ENCODE measurements around the gene A2M.
A peak's percentile ranks its signal among the peaks of the same experiment; 100 is the strongest.

The A2M gene

DNA sequence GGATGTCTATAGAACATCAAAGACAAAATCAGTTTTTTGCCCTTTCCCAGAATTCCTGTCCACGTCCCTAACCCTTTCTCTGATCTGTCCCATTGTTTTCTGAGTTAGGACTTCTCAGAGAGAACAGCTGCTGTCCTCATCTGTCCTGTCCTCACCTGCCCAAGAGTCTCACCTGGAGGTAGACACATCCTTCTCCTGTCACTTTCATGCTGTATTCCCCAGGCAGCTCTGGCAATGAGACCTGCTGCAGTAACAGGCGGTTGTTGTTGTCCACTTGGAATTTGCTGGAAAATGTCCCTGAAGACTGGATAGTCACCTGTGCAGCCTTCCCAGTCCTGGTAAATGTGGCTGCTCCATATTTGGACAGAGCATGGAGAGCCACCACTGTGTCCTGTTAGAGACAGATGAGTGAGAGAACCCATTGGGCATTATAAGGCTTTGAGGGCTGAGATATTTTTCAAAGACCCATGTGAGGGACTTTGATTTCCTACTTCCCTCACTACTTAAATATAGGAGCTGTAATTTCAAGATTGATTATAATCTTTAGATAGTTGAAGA lies 43.2 kb downstream of the A2M start:
- no peak for DNase-seq (ENCODE audit: low spot score)

DNA sequence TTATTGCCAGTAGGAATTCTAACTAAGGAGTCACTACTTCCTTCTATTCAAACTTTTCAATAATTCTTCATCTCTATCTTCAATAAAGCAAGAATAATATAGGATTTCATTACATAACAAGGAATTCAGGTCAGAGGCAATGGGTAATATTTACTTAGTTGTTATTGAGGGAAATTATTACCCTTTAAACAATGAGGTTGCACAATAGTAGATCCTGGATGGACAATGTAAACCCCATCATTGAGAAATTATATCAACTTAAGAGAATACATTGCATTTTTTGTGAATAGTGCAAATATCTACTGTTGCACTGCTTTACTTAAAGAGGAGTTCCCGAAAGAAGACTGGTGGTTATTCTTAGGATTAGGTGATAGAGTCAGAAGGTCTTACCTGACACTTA lies 43.8 kb downstream of the A2M start:
- no peak for DNase-seq (ENCODE audit: low spot score)

DNA sequence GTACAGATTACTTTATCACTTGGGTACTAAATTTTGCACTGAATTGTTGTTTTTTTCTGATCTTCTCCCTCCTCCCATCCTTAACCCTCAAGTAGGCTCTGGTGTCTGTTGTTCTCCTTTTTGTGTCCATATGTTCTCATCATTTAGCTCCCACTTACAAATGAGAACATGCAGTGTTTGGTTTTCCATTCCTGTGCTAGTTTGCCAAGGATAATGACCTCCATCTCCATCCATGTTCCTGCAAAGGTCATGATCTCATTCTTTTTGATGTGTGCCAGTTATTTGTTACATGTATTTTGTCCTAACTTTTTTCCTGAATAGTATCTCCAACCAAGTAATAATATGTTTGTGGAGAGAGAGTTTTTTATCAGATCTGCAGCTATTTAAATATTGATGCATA lies 44.2 kb downstream of the A2M start:
- DNase-seq (ENCODE audit: low spot score), result no peak

DNA sequence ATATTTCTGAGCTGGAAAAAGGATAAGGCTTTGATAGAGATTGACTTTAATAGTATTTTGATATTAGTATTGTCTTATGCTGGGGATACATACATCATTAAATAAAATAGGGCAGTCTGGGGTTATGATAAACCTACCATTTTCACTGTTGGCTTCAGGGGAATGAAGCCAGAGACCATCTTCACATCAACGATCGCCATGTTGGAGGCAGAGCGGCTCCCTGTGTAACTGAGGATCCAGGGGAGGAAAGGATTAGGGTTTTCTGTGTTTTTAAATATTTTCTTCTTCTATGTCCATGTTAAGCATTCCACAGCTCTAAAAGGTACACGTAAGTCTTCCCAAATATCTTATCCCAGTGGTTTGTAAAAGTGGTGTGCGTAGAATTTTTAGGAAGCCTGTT lies 45.4 kb downstream of the A2M start:
- DNase-seq (ENCODE audit: low spot score), result no peak

DNA sequence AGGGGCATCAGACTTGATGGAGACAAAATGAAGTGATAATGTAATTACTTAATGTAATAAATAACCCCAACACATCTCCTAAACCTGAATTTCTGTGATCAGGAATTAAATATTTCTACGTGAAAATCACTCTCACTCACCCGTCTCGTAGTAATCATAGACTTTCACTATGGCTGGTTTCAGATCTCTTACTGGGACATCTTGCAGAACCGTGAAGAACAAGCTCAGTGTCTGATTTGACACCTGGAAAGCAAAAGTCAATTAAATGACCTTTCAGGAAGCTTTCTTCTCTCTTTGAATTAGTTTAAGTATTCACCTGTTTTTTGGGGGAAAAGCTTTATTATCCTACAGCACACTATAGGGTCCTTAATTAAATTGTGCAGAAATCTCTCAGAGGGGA lies 47.1 kb downstream of the A2M start:
- DNase-seq (ENCODE audit: low spot score), result no peak

DNA sequence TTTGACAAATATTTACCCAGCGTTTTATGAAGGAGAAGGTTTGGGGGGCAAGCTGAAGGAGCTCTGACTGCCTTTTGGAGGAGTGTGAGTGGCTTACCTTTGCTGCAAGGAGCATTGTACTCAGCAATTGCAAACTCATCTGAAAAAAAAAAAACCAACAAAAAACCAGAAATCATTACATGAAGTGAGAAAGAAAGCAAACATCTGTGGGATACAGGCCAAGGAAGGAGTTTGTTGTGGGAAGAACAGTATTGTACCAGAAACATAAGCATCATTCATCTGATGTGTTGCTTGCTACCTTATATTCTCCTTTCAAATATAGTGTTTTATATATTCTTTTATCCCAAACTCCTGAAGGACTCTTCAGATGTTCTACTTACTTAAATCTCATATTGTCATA lies 47.6 kb downstream of the A2M start:
- no peak for DNase-seq (ENCODE audit: low spot score)

DNA sequence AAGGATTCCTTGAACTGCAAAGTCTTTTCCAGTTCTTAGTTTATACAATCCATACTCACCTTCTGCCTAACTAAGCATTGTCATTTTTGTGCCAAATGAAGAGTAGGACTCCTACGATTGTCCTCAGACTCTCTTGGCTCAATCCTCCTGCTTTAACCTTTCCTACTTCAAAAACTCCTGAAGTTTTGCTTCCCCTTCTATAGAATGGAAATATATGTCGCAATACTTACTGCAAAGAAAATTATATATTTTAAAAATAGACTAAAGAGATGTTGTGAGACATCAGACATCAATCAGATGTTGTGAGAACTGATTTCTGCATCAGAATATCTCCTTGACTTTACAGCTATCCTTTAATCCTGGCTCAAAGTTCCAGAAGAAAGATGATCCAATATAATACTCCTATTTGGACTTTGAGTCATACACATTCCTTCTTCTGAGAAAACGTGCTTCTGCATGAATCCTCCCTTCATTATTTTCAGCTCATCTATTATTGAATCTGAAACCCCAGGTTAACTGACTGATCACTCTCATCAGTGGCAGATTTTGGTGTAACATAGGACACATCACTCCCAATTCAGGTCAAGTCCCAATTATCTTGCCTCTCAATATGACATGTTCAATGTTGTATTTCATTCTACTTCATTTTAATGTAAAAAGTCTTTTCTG lies 48.8 kb downstream of the A2M start:
- no peak for DNase-seq (ENCODE audit: low spot score)

DNA sequence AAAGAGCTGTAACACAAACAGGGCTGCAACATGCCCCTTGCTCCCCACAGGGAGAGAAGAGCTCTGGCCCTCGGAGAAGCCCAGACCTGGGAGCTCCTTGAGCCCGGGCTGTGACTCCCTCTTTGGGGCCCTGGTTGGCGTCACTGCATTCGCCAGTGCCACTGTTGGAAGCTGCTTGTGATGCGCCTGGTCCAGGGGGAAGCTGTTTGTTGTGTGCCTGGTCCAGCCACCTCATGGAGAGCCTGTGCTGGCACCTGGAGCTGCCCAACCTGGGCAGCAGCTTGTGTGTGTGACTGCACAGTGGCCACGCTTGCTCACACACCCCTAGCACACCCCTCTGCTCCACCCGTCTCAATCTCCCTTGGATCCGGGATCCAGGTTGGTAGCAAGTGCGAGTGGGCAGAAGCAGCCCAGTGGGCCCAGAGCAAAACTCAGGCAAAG lies 49.5 kb downstream of the A2M start:
- no peak for DNase-seq (ENCODE audit: low spot score)

DNA sequence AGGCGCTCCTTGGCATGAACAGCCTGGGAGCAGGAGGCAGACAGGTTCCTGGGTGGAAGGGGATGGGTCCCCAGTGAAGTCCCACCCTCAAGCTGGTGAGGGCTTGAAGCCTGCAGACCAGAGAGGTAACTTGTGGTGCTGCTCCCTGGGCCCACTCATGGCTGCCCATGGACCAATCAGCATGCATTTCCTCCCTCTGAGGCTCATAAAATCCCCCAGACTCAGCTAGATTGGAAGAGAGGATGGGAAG lies 50.2 kb downstream of the A2M start:
- no peak for DNase-seq (ENCODE audit: low spot score)

DNA sequence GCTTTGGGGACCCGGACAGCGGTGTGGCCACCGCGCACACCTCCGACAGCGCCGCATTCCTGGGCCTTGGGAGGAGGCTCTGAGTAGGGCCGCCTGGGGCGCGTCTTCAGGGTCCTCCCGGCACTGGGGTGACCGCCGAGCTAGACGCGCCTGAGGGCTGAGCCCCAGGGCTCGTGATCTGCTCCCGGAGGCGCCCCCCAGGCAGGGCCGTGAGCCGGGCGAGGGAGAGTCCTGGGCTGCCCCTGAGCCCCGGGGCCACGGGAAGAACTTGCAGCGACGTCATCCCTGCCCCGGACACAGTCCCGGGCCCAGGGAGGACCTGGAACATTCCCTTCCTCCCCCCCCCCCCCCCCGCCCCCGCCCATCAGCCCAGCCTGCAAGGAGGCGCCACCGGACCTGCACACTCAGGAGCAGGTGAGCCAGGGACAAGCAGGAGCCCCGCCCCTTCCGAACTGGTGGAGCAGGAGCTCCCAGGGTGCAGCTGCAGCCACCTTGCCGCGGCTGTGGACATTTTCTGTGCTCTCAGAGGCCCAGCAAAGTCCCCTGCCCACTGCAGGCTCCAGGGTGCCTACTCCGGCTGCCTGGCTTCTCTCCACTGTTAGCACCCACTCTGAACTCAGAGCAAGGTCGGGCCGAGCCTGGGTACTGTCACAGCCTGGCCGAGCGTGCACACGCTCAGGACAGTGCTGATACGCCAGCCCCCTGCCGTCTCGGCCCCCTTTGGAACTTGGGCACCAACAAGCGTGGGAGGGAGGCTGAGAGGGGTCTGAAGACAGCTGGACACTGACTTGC lies 50.7 kb downstream of the A2M start:
- peak; percentile 76 for DNase-seq (ENCODE audit: low spot score)

DNA sequence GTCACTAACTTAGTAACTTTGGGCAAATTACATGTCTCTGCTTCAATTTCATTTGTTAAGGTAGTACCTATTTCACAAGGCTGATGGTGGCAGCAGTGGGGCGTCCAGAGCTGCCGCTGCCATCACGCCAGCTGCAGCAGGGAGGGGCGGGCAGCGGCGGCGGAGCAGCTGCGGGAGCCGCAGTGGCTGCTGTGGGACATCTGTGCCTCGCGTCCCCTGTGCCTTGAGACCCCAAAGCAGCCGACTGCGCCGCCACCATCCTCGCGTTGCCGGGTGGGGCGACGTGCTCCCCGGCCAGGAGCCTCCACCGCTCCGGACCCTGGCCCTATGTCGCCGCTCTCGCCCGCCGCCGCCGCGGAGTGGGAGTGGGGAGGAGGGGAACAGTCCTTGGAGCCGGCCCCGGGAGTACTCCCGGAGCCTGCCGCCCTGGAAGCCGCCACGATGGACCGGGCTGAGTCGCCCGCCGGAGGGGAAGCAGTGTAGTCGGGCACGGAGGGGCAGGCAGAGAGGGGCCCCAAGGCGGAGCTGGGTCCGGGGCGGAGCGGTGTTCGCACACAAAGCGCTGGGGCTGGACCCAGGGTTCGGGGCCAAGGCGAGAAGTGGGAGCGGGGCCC lies 51.4 kb downstream of the A2M start:
- DNase-seq (ENCODE audit: low spot score), result peak; percentile 38

DNA sequence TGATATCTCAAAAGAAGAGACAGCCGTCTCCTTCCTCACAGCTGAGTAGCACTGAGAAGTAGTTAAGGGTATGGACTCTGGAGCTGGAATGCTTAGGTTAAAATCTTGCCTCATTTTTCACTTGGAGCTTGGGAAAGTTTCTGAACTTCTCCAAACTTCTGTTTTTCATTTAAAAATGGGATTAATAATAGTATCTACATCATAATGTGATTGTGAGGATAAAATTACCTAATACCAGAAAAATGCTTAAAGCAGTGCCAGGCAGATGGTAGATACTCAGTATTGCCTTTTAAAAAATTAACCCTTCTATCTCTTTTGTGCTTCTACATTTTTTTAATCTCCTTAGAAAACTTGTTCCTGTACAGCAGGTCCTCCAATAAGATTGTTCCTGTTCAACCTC lies 63.1 kb downstream of the A2M start:
- DNase-seq (ENCODE audit: low spot score), result no peak

DNA sequence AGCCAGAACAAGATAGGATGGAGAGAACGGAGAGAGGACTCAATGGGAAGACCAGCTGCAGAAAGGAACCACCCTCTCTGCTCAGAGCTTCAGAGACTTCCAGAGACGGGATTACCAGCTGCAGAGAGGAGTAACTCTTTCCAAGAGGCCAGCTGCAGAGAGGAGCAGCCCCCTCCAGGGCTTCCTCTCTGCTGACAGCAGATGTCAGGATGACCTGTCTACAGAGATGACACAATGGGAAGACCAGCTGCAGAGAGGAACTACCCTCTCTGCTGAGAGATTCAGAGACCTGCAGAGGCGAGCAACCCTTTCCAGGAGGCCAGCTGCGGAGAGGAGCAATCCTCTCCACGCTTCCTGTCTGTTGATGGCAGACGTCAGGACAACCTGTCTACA lies 64.6 kb downstream of the A2M start:
- no peak for DNase-seq (ENCODE audit: low spot score)

DNA sequence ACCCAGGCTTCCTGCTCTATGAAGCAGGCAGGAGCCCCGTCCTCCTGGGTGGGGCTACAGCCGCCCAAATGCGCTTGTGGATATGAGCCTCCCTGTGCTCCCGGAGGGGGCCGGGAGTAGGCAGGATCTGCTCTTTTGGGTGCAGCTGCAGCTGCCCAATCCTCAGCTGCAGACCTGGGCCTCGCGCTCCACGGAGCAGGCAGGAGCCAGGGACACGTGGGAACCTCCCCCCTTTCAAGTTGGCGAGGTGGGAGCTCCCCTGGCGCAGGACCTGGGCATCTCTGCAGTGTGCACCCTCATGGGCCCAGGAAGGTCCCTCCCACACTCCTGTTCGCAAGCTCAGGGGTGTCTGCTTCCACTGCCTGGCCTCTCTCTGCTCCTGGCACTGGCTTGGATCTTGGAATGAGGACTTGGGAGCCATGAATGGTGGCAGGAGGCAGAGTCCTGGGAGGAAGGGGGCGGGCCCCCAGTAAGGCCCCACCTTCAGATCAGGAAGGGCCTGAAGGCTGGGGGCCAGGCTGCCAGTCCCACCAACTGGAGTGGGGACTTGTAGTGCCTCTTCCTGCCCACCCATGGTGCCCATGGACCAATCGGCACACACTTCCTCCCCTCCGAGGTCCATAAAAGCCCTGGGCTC lies 65.1 kb downstream of the A2M start:
- DNase-seq (ENCODE audit: low spot score), result no peak

DNA sequence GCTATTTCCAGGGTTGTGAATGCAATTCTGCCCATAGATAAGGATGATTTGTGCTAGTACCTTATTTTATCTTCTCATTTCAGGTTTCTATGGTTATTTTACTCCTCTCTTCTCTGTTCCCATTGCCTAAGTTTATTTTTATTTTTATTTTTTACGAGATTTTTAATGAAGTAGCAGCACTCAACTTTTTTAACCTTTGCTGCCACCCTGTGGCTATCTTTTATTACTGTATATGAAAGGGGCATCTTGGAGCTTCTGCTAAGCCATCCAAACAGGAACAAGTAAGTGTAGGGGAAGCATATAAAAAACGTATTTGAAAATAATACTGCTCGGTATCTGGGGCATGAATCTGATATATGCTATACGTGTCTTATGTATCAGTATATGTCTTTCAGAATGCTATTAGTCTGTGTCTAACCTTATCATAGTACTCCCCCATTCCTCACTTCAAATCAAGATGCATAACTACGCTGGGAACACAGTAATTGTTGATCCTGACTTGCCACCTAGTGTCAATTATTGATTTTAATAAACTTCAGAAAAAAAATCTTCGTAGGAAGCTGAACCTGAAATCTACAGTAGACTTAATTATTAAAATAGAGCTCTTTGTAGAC lies 66.1 kb downstream of the A2M start:
- peak; percentile 62 for DNase-seq (ENCODE audit: low spot score)

DNA sequence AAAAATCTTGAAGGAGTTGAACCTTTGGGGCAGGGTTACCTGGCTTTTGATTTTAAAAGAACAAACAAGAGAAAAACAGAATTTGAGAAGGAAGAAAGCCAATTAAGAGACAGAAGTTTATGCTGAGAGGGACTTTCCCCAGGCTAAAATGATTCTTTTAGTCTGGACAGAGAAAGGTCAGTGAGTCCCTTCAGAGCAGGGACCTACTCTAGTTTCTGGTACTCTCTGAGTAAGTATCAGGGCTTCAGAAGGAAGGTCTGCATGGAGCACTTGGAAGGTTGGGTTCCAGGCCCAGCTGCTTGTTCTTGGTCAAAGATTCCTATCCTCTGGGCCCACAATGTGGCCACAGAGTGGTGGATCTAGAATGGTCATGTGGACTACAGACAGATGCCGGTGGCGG lies 66.8 kb downstream of the A2M start:
- DNase-seq (ENCODE audit: low spot score), result no peak

DNA sequence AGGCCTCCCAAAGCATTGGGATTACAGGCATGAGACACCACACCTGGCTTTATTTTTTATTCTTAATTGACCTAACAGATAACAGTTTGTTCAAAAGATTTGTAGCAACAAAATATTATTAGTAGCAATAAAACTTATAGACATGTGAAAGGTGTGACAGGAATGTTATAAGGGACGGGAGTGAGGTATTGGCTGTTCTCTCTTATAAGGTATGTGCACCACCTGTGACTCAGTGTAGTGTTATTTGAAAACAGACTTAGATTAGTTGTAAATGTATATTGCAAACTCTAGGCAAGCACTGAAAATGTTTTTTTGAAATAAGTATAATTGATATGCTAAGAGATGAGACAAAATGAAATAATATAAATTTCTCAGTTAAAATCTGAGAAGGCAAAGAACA lies 68.6 kb downstream of the A2M start:
- DNase-seq (ENCODE audit: low spot score), result no peak

DNA sequence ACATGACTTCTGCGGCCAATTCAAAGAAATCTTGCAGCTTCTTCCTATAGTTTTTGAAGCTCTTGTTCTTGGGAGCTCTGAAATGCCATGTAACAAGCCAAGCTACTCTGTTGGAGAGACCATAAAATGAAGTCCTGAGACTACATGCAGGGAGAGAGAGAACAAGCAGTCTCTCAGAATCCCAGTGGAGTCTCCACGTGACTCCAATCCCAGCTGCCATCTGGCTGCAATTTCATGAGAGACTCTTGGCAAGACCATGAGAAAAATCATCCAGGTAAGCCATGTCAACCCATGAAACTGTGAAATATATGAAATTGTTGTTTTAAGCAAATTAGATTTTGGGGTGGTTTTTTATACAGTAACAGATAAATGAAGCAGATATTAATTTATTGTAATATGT lies 72.0 kb downstream of the A2M start:
- DNase-seq (ENCODE audit: low spot score), result peak; percentile 88

DNA sequence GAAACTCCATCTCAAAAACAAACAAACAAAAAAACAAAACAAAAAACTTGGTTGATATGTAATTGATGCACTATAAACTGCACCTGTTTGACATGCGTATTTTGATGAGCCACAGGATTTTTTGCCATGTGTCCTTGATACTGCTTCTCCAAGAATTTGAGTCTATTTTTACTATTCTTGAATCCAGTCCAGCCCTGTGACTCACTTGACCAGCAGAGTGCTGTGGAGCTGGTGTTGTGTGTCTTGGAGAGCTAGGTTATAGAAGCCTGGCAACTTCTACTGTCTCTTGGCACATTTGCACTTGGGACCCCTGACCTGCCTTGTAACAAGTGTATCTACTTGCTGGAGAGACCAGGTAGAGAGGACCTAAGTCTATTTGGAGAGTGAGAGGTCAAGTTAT lies 74.4 kb downstream of the A2M start:
- peak; percentile 34 for DNase-seq (ENCODE audit: low spot score)

DNA sequence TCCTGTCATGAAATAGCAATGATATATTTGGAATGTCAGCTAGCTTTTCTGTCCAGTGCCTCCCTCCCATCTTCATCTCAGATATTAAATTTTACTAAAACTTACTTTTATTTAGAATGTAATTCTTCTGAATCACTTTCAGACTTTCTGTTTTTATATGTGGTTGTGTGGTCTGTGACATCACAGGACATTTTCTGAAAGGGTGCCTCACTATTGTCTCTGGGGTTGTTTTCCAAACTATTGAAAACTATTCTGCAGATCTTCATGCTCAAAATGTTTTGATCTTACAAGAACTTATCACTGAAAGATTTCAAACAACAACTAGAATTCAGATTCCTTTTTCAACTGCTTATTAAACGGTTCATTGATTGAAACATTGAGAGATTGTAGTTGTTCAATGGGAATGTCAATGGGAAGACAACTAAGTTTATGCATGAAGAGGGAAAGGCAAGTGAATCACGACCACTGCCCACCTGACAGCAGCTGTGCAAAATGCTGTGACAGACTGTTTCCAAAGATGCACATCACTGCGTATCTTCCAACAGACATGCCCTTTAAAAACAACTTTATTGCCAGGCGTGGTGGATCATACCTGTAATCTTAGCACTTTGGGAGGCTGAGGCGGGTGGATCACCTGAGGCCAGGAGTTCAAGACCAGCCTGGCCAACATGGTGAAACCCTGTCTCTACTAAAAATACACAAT lies 75.1 kb downstream of the A2M start:
- no peak for DNase-seq (ENCODE audit: low spot score)

DNA sequence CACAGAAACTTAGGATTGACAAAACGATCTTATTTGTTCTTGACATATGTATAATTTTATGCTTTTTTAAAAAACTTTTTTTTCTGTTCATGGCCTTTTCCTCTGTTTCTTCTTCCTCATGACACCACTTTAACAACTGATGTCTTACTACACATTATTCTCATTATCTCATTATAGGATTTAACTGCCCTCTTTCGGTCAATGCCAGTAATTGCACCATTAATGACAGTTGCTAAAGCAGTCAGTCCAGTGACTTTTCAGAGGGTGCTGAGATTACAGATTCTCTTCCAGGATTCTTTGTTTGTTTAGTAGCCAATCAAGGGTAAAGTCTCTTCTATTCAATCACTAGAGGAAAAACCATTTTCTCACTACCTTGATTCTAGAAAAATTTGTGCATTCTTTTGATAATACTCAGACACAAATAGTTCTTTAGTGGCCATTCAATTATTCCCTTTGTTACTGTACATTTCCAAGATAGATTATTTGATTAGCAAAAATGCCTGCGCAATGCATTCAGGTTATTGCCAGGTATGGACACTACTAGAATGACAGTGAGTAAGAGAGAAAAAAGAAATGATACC lies 76.2 kb downstream of the A2M start:
- peak; percentile 75 for DNase-seq (ENCODE audit: low spot score)

Data from cerebellar cortex (tissue), 1 donor.